Measurements from ENCODE around the gene ALG3.
"Not testable (repeated sequence)": the region's sequence is repeated elsewhere in the genome, so short reads cannot be mapped to it uniquely, and the experiment has no call there.

Gene ALG3

GRCh38 chr3:184275381-184275701 is 26.6 kb upstream of the ALG3 start:
- in situ Hi-C loops (cut with HindIII; ENCODE audit: low sequenced_read_pairs) = no loop called here
- no peak for DNase-seq (ENCODE audit: low read depth)
- TF ChIP-seq, protein P1, sequence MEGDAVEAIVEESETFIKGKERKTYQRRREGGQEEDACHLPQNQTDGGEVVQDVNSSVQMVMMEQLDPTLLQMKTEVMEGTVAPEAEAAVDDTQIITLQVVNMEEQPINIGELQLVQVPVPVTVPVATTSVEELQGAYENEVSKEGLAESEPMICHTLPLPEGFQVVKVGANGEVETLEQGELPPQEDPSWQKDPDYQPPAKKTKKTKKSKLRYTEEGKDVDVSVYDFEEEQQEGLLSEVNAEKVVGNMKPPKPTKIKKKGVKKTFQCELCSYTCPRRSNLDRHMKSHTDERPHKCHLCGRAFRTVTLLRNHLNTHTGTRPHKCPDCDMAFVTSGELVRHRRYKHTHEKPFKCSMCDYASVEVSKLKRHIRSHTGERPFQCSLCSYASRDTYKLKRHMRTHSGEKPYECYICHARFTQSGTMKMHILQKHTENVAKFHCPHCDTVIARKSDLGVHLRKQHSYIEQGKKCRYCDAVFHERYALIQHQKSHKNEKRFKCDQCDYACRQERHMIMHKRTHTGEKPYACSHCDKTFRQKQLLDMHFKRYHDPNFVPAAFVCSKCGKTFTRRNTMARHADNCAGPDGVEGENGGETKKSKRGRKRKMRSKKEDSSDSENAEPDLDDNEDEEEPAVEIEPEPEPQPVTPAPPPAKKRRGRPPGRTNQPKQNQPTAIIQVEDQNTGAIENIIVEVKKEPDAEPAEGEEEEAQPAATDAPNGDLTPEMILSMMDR (IDR thresholded peaks at IDR 0.05; ENCODE audit: low read depth, low read length, missing control alignments) = no peak
- H3K4me3 ChIP-seq (ENCODE audit: low read depth, low read length) = no peak overlapping the region

DNA sequence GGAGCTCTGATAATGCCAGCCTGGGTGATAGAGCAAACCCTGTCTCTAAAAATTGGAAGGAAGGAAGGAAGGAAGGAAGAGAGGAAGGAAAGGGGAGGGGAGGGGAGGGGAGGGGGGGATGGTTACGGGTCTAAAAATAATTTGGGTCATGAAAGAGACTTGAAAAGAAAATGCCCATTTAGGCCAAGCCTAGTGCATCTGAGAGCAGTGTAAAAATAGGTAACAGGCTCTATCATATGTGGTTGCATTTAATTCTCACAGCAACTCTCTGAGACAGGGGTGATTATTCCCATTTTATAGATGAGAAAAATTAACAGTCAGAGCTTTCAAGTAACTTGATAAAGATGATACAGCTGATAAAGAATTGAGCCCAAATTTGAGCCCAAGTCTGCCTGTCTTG is 23.5 kb upstream of the ALG3 start:
- TF ChIP-seq, protein P1 (IDR thresholded peaks at IDR 0.05; ENCODE audit: low read depth, low read length, missing control alignments) = no peak
- H3K4me3 ChIP-seq (ENCODE audit: low read depth, low read length) = no peak overlapping the region
- no peak for DNase-seq (ENCODE audit: low read depth)
- in situ Hi-C loops (cut with HindIII; ENCODE audit: low sequenced_read_pairs) = no loop called here

- not testable (repeated sequence) for DNase-seq (ENCODE audit: low read depth); H3K4me3 ChIP-seq (ENCODE audit: low read depth, low read length)
- in situ Hi-C loops (cut with HindIII; ENCODE audit: low sequenced_read_pairs) = loop anchor here (5.0 kb wide), 1 partner anchor 100 kb away; no protein-coding TSS in a partner anchor
Measured at GRCh38 chr3:184267249-184267648, 18.5 kb upstream of the ALG3 start.

DNA sequence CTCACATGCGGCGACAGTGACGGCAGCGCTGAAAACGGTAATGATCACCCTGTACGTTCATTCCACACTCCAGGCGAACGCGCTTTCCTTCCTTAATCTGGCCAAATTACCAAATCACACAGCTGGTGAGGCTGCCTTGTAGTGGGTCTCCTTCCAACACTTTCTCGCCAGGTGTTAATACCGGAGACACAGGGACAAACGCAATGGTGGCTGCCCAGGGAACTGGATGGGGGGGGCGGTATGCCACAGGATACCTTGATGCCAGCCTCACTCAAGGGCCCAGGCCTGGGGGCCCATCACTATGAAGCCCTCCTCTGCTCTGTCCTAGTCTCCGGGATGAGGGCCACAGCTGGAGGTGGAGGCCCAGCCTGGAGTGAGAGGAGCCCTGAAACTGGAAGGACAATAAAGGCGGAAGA is 14.0 kb upstream of the ALG3 start:
- in situ Hi-C loops (cut with HindIII; ENCODE audit: low sequenced_read_pairs) = no loop called here
- DNase-seq (ENCODE audit: low read depth) = no peak
- TF ChIP-seq, protein P1 (IDR thresholded peaks at IDR 0.05; ENCODE audit: low read depth, low read length, missing control alignments) = no peak
- H3K4me3 ChIP-seq (ENCODE audit: low read depth, low read length) = no peak overlapping the region

DNA sequence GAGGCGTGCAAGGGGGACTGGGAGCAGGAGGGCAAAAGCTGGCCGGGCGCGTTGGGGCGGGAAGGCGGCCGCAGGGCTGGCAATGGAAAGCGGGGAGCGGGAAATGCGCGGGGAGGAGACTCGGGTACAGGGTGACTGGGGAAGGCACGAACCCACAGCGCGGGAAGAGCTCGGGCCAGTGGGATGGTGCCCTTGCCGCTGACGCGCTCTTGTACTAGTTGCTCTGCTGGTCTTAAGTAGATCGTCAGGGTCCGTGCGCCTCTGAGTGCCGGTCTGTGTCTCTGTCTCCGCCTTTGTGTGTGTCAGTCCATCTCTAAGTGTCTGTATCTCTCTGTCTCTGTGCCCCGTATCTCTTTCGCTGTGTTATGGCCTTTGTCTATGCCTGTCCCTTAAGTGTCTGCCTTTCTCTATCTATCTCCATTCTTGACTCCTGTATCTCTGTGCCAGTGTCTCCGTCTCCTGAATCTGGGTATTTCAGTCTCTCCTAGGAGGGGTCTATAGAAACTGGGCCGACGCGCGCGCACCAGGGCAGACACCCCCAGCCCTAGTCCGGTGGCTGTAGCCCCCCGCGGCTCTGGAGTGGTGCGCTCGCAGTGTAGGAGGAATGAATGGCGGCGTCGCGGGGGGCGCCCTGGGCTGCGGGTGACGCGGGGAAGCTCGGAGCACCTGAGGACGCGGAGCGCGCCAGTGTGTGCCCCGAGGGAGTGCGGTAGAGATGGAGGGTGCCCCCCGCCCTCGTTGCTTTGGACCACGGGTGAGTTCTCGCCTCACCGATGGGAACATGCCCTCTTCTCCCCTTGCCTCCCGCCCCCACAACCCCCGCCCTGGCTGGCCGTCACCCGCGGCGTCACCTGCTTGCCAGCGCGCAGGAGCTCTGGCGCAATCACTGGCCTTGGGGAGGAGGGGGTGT is 13.3 kb upstream of the ALG3 start:
- TF ChIP-seq, protein P1 (IDR thresholded peaks at IDR 0.05; ENCODE audit: low read depth, low read length, missing control alignments) = no peak
- H3K4me3 ChIP-seq (ENCODE audit: low read depth, low read length) = peak overlapping the region; percentile 38
- in situ Hi-C loops (cut with HindIII; ENCODE audit: low sequenced_read_pairs) = no loop called here
- DNase-seq (ENCODE audit: low read depth) = no peak

DNA sequence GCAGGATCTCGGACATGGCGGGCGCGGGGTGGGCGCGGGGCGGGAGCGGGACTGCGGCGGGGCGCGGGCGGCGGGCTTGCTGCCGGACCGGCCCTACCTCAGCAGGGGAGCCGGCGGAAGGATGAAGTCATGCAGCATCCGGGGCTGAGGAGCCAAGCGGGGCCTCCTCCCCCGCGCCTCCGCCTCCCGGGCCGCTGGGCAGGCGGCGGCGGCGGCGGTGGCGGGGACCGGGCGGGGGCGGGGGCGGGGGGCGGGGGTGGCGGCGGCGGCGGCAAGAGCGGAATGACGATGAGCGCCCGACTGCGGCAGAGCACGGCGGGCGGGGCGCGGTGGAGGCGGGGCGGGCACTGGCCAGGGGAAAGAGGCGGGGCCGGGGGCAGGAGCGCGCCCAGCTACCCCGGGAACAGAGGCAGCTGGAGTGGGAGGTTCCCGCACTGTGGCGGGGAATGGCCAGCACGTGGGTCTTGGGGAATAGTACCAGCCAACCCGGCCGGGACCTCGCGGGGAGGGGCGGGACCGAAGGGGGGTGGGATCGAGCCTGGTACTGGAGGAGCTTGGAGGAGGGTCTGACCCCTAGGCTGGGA is 12.6 kb upstream of the ALG3 start, which contains the start of gene CAMK2N2:
CAMK2N2 (minus strand) TSS at position 284 of the 584 bp plus-strand sequence; CDS start at position 16, 268 bp downstream.
- H3K4me3 ChIP-seq (ENCODE audit: low read depth, low read length) = peak within 1 kb of the TSS; percentile 38
- TF ChIP-seq, protein P1 (IDR thresholded peaks at IDR 0.05; ENCODE audit: low read depth, low read length, missing control alignments) = no peak
- in situ Hi-C loops (cut with HindIII; ENCODE audit: low sequenced_read_pairs) = no loop called here
- DNase-seq (ENCODE audit: low read depth) = no peak

GRCh38 chr3:184260724-184261269 is 12.0 kb upstream of the ALG3 start:
- TF ChIP-seq, protein P1 (IDR thresholded peaks at IDR 0.05; ENCODE audit: low read depth, low read length, missing control alignments) = no peak
- in situ Hi-C loops (cut with HindIII; ENCODE audit: low sequenced_read_pairs) = no loop called here
- peak overlapping the region; percentile 38 for H3K4me3 ChIP-seq (ENCODE audit: low read depth, low read length)
- no peak for DNase-seq (ENCODE audit: low read depth)
